GM12864 (cell line): ENCODE measurements around the gene ITIH3.

ENCODE experiments used
- DNase-seq: peaks from one replicate; pipeline ENCODE4 v3.0.0-alpha.2; 2011; ENCODE audit warnings: low read depth
- H3K4me3 ChIP-seq: 2 replicates; pipeline ENCODE4 v1.5.1; 2011; ENCODE audit warnings: mild to moderate bottlenecking, low read depth, low read length, control low read depth
- TF ChIP-seq, protein P1 (sequence below): IDR thresholded peaks from 2 replicates; pipeline ENCODE4 v1.5.1; 2011; ENCODE audit warnings: low read depth, mild to moderate bottlenecking, moderate library complexity, low read length, control low read depth, inconsistent platforms; ENCODE audit errors: missing control alignments

Gene ITIH3

DNA sequence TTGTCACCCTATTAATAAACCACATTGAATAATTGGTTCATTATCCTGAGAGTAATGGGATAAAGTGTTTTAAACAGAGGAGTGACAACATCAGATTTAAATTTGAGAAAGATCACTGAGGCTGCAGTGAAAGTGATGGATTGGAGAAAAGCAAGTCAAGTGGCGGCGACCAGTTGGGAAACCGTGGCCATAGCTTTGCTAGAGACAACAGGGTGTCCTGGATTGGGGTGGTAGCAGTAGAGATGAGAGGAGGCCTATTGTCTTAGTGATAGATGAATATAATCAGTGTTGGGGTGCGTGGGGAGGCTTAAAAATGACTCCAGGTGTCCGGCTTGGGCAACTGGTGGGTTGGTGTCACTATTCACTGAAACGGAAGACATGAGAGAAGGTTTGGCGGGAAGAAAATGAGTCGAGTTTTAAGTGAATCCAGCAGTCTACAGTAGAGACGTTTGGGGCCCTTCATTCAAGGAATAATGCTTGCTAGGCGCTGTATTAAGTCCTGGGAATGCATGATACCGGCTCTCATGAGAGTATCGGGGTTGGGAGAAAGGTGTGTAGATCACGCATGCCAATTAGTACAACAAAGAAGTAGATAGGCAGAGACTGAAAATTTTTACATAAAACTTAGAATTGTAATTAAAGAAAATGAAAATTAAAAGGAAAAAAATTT is 24.7 kb upstream of the ITIH3 start:
- TF ChIP-seq, protein P1, sequence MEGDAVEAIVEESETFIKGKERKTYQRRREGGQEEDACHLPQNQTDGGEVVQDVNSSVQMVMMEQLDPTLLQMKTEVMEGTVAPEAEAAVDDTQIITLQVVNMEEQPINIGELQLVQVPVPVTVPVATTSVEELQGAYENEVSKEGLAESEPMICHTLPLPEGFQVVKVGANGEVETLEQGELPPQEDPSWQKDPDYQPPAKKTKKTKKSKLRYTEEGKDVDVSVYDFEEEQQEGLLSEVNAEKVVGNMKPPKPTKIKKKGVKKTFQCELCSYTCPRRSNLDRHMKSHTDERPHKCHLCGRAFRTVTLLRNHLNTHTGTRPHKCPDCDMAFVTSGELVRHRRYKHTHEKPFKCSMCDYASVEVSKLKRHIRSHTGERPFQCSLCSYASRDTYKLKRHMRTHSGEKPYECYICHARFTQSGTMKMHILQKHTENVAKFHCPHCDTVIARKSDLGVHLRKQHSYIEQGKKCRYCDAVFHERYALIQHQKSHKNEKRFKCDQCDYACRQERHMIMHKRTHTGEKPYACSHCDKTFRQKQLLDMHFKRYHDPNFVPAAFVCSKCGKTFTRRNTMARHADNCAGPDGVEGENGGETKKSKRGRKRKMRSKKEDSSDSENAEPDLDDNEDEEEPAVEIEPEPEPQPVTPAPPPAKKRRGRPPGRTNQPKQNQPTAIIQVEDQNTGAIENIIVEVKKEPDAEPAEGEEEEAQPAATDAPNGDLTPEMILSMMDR = no peak
- DNase-seq = no peak
- peak overlapping the region; percentile 78 for H3K4me3 ChIP-seq

DNA sequence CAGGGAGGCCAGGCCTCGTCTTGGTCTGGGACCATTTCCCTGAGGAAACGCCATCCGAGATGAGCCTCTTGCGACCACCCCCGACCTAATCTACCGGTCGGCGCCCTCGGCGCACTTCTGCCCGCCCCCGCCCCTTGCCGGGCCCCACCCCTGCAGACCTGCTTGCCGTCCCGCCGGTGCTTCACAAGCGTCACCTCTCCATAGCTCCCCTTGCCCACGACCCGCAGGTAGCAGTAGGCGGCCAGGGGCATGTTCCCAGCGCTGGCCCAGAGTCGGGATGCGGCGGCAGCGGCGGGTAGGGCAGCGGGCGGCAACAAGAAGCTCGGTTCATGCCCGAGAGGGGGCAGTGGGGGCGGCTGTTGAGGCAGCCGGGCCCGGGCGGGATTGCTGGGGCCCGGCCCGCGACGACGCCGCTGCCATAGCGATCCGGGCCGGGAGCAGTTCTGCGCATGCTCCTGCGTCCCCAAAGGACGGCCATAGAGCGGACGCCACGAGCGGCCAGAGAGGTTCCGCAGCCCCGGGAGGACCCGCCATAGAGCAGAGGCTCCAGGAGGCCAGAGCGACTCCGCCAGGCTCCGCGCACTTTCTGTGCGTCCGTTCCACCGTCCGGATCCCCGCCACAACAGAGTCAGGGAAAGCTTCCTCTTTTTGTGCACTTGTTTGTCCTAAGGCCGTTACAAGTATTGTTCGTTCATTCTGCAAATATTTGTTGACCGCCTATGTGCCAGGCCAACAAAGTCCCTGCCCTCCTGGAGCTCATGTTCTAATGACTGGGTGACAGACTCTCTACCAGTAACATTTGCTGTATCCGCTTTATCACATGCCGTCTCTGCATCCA is 23.9 kb upstream of the ITIH3 start, which contains the start of gene NEK4:
Gene NEK4, minus strand, starts transcription at position 445 of the 838 bp plus-strand sequence. Its CDS starts 194 bp downstream, at position 251.
- H3K4me3 ChIP-seq = peak within 1 kb of the TSS; percentile 78
- DNase-seq = peak; percentile 75
- TF ChIP-seq, protein P1 = no peak

DNA sequence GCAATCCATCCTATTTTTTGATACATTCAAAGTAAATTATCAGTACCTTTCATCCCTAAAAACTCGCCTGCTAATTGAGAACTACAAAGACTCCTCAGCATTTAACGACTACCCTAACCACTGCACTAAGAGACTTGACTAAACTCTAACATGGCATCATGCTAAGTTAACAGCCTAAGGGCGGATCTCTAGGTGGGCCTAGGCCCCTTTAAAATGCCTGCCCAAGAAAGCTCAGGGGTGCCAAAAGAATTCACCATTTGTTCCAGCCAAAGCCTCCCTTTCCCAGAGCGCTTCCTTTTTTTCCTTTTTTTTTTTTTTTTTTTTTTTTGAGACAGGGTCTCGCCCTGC is 23.3 kb upstream of the ITIH3 start:
- peak overlapping the region; percentile 78 for H3K4me3 ChIP-seq
- TF ChIP-seq, protein P1 = no peak
- no peak for DNase-seq

DNA sequence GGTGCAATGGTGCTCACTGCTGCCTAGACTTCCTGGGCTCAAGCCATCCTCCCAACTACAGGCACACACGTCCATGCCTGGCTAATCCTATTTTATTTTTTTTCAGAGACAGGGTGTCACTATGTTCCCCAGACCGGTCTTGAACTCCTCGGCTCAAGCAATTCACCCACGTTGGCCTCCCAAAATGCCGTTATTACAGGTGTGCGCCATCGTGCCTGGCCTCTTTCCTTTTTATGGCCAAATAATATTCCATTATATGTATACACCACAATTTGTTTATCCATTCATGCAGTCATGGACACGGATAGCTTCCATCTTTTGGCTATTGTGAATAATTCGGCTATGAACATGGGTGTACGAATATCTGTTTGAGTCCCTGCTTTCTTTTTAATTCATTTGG is 22.9 kb upstream of the ITIH3 start:
- no peak overlapping the region; the same call in 1 of the 2 replicates for H3K4me3 ChIP-seq
- no peak for DNase-seq
- TF ChIP-seq, protein P1 = no peak

DNA sequence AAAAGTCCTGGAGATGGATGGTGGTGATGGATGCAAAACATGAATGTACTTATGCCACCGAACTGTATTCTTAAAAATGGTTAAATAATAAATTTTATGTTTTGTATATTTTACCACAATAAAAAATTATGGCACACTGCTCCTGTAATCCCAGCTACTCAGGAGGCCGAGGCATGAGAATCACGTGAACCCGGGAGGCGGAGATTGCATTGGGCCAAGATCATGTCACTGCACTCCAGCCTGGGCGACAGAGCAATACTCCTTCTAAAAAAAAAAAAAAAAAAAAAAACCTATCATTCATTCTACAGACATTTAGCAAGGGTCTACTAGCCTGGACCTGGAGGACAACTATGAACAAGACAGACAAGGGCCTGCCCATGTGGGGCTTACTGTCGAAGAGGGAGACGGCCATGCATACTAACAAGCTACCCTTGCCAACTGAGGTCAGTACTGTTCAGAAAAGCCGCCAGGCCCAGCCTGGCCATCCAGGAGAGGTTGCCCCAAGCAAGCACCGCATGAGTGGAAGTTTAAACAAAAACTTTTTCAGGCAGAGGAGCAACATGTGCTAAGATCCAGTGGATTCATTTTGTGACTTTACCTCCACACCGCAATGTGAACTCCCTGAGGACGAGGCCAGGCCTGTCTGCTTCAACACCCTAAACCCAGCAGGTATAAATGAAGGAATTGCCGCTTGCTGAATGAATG is 21.1 kb upstream of the ITIH3 start:
- H3K4me3 ChIP-seq = no peak overlapping the region
- no peak for DNase-seq
- TF ChIP-seq, protein P1 = no peak

DNA sequence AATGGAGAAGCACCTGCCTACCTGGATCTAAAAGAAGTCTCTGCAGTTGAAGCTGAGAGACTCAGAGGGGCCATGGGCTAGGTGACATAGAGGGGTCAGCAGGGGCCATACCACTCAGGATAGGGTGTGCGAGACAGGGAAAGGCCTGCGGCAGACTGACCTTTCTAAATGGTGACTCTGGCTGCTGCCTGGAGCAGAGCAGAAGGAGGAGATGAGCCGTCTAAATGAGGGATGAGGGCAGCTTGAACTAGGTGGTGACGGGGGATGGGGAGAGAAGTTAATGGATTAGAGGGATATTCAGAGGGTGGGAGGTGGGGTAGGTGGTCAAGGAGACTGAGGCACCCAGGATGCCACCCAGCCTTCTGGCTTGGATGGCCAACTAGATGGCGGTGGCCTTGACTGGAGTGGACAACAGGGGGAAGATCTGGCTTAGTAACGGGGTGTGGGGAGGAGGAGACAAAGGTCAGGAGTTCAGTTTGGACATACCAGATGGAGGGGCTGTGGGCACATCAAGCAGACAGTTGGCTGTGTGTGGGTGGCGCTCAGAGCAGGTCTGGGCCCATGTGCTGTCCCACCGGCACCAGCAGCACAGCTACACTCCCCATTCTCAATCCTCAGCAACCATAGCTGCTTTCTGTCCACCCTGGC is 20.4 kb upstream of the ITIH3 start:
- TF ChIP-seq, protein P1 = no peak
- no peak overlapping the region for H3K4me3 ChIP-seq
- no peak for DNase-seq
